GM06990 (cell line): ENCODE measurements around the gene ST8SIA6.

Experiments
- DNase-seq: peaks from one replicate; pipeline ENCODE4 v3.0.0-alpha.2; 2011; ENCODE audit not compliant: insufficient read length; ENCODE audit errors: extremely low read depth
- H3K27me3 ChIP-seq: replicated peaks from 2 replicates; pipeline ENCODE4 v1.6.0; 2011; ENCODE audit warnings: low read length; ENCODE audit not compliant: control insufficient read depth, insufficient read depth
- H3K36me3 ChIP-seq: 2 replicates; pipeline ENCODE4 v1.5.1; 2011; ENCODE audit warnings: low read length; ENCODE audit not compliant: control insufficient read depth, insufficient read depth
- H3K4me3 ChIP-seq: replicated peaks from 2 replicates; pipeline ENCODE4 v1.5.1; 2011; ENCODE audit warnings: low read depth, mild to moderate bottlenecking, control low read depth, low read length
- TF ChIP-seq, protein P1 (sequence below): IDR thresholded peaks from 2 replicates; pipeline ENCODE4 v1.5.1; 2011; ENCODE audit warnings: low read length, control low read depth, mild to moderate bottlenecking, inconsistent platforms; ENCODE audit not compliant: insufficient read depth, poor library complexity, severe bottlenecking

The ST8SIA6 gene

DNA sequence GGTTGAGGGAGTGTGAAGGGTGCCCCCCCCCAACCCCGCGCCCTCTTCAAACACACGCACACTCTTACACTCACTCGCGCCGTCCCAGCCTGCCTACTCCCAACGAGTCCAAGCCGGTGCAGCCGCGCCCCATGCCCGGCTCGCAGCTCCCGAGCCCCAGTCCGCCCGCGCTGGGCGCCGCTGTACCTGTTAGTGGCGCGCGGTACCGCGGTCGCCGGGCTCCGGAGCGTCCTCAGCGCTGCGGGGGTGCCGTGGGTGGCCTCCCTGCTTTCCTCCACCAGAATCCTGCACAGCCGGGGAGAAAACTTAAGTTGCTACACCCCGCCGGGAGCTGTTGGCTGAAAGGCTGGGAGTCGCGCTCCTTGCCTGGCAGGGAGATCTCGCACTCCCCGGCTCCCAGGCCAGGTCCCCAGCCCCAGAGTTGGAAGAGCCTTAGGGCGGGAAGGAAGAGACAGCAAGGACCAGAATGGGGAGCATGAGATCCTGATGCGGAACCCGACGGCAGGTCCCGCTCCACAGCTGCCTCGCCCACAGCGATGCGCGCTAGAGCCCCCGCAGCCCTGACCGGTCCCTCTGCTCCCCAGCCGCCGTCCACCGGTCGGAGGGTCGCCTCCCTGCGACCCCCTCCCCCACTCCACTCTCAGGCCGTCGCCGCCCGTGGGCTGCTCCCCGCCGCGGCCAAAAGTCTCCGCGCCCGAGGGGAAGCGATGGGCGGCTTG is 863 bp downstream of the ST8SIA6 start:
- H3K27me3 ChIP-seq = no peaks in the 10 kb centered on the region; the same call in none of the 2 replicates
- TF ChIP-seq, protein P1, sequence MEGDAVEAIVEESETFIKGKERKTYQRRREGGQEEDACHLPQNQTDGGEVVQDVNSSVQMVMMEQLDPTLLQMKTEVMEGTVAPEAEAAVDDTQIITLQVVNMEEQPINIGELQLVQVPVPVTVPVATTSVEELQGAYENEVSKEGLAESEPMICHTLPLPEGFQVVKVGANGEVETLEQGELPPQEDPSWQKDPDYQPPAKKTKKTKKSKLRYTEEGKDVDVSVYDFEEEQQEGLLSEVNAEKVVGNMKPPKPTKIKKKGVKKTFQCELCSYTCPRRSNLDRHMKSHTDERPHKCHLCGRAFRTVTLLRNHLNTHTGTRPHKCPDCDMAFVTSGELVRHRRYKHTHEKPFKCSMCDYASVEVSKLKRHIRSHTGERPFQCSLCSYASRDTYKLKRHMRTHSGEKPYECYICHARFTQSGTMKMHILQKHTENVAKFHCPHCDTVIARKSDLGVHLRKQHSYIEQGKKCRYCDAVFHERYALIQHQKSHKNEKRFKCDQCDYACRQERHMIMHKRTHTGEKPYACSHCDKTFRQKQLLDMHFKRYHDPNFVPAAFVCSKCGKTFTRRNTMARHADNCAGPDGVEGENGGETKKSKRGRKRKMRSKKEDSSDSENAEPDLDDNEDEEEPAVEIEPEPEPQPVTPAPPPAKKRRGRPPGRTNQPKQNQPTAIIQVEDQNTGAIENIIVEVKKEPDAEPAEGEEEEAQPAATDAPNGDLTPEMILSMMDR = no peak
- H3K36me3 ChIP-seq = no peaks in the 10 kb centered on the region
- no peak overlapping the region; the same call in 1 of the 2 replicates for H3K4me3 ChIP-seq
- no peak for DNase-seq

DNA sequence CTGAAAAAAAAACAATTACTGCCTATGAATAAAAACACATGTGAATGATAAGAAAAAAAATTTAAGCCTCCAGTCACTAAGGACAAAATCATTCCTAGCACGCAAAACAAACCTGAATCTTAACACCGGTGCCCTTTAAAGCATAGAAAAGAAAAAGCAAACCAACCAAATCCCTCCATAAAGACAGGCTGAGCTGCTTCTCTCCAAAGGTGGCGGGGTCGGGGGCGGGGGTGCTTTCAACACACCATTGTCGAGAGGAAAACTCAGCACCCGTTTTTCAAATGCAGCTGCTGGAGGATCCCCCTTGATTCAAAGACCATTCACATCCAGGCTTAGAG is 1.4 kb downstream of the ST8SIA6 start:
- TF ChIP-seq, protein P1 = no peak
- no peak for DNase-seq

DNA sequence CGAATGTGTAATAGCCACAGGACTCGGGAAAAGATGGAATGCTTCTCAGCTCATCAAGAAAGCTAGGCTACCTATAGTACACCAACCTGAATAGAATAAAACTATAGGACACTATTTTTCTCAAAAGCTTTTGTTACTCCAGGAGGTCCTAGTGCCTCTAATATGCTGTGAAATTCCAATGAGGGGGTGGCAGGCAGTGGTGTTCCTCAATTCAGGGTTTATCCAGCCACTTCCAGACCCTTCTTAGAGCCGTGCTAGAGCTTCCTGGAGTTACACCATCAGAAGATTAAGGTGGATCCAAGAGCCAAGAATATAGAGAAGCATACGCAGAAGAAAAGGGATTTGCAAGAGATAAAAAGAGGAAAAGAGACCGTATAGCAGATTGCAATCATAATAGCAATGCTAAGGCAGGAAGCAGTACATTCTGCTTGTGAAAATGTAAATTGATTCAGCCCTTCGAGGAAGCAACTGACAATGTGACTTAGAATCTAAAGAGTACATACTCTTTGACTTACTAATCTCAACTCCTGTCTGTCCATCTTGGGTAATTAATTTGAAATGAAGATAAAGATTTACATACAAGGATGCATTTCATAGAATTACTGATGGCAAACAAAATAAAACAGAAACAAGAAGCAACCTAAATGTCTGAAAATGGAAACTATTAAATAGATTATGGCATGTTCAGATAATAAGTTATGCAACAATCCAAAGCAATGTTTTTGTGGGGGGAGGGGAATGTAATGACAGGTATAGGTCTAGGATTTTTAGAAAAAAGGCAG is 2.1 kb downstream of the ST8SIA6 start:
- TF ChIP-seq, protein P1 = no peak
- H3K4me3 ChIP-seq = no peak overlapping the region
- DNase-seq = no peak
- H3K27me3 ChIP-seq = no peaks in the 10 kb centered on the region; the same call in none of the 2 replicates
- H3K36me3 ChIP-seq = no peaks in the 10 kb centered on the region

More for the DNA sequence above, 1.4 kb downstream of the ST8SIA6 start:
- H3K4me3 ChIP-seq = no peak overlapping the region
- no peaks in the 10 kb centered on the region for H3K36me3 ChIP-seq
- H3K27me3 ChIP-seq = no peaks in the 10 kb centered on the region; the same call in none of the 2 replicates

DNA sequence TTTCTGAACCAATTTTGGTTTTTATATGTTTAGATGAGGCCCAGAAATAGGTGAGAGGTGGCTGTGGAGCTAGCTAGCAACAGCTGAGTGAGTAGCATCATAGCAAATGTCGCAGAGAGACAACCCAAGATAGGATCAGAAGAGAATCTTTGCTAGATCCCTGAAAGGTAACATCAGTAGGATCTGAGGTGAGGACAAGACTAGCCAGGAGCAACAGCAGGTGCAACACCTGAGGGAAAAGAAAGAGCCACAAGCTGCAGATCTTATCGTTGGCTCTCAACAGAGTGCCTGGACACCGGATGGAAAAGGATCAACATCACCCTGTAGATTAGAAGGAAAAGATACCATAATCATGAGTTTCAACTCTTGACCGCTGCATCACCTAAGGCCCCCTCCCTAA is 4.4 kb downstream of the ST8SIA6 start:
- H3K36me3 ChIP-seq = no peaks in the 10 kb centered on the region
- no peak overlapping the region for H3K4me3 ChIP-seq
- TF ChIP-seq, protein P1 = no peak
- no peak for DNase-seq
- H3K27me3 ChIP-seq = no peaks in the 10 kb centered on the region; the same call in 1 of the 2 replicates

DNA sequence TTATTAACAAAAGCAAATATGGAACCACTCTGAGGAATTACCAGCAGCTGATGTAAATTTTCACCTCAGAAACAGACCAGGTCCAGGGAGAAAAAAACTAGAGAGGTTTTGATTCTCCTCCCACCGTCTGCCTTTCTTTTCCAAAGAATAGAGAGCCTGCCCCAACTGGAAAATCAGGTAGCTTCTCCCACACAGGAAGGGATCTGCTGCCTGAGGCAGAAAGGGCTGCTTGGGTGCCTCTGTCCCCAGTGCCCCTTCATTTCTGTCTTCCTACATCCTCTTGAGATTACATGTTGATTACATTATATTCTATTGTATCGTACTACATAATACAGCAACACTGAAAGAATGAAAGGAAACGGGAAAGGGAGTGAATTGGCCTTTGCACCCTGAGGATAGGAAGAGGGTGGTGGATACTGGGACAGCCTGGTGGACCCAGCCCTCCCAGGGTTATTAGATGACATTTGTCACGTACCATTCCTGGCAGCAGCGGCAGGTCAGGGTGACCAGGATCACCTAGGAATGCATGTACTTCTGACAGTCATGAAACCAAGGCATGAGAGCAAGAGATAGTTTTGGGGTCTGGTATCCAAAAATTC is 8.9 kb downstream of the ST8SIA6 start:
- no peak for DNase-seq
- H3K4me3 ChIP-seq = no peak overlapping the region
- H3K27me3 ChIP-seq = no peaks in the 10 kb centered on the region; the same call in 1 of the 2 replicates
- H3K36me3 ChIP-seq = no peaks in the 10 kb centered on the region
- TF ChIP-seq, protein P1 = no peak
